HG03039 (cell line): ENCODE measurements around the gene RBMX2.

Experiments
- ATAC-seq: cut with Tn5 transposase; IDR thresholded peaks from one replicate; pipeline ENCODE4 v1.9.1; 2021; ENCODE audit warnings: mild to moderate bottlenecking, moderate library complexity; ENCODE audit not compliant: unreplicated experiment

RBMX2 gene

DNA sequence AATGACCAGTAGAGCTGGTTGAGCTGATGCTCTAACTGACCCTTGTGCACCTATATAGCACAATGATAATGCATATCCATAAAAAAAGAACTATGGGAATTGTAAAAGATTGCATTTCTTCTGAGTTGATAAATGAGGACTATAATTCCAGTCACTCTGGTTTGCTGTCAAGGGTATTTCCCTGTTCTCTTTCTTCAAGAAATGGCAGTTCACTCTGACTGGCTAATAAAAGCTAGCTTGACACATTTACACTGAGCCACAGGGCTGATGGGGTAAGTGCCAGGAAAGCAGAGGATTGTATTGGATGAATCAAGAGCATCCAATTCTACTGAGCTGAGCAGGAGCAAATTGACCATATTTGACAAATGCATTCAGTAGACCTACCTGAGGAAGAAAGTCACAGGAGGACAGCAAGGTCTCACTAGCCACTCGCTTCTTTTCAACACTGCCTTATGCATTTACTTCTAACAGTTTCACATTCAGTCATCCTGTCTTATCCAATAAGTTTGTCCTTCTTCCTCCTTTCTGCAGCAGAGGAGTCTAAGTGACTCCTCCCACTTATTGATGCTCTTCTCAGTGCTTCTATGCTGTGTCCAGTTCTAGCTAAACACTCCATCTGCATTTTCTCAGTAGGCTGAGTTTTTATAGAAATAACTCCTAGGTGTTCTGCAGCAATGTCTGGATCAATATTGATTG lies 43.0 kb downstream of the RBMX2 start:
- ATAC-seq, result no peak

DNA sequence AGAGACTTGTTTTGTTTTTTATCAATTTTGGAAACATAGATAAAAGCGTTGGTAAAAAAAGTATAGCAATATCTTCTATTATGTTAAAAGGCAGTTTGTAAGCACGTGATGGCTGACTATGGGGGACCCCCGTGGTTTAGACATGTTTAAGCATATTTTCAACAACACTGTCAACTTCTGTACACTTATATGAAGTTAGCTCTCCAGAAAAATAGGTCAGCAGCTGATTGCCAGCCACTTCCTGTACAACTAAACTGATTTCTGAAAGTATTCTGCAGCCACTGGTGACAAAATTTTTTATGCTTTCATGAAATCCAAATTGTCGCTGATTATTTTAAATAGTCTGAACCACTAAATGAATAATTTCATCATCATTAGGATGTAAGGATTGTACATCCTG lies 45.2 kb downstream of the RBMX2 start:
- ATAC-seq, result no peak
